IMR-90 (cell line): ENCODE data around the gene CFAP45.

Experiments used
- CTCF ChIP-seq: conservative IDR thresholded peaks from 2 replicates; pipeline ENCODE4 v1.5.1; 2012; ENCODE audit warnings: mild to moderate bottlenecking, low read depth, low read length, improper control_type of control experiment
- MAZ ChIP-seq: IDR thresholded peaks from 2 replicates; pipeline ENCODE4 v1.6.1; 2012; ENCODE audit warnings: low read depth, mild to moderate bottlenecking, low read length, improper control_type of control experiment, moderate library complexity, borderline replicate concordance
- POLR2A ChIP-seq: IDR thresholded peaks from 2 replicates; pipeline ENCODE4 v1.6.1; 2012; ENCODE audit warnings: mild to moderate bottlenecking, low read depth, low read length
- USF2 ChIP-seq: fragments of 150-350 bp; IDR thresholded peaks from 2 replicates; pipeline ENCODE4 v1.6.1; 2017; ENCODE audit warnings: mild to moderate bottlenecking, antibody characterized with exemption, low read length, low read depth

- TF ChIP-seq CTCF (no peak), USF2 (no peak), POLR2A (no peak), MAZ (no peak)
These were observed 33.4 kb upstream of the CFAP45 start for GRCh38 chr1:159933347-159933746.
